Renal pelvis (tissue), 4 donors: Measurements from ENCODE around the gene SURF1. TPM values are rescaled to one million over a fixed set of nuclear protein-coding genes. Genes with fewer than 3 reads are reported as not detected.
"Not testable (repeated sequence)": the region's sequence is repeated elsewhere in the genome, so short reads cannot be mapped to it uniquely, and the experiment has no call there.

ENCODE experiments used
- DNase-seq: peaks from one replicate; pipeline ENCODE4 v3.0.0-alpha.2; 2013
- polyA plus RNA-seq, 3 donors: library from polyadenylated mRNA; unstranded; fragments of 120-200 nt; gene quantifications; one replicate each; pipeline ENCODE4 v1.2.1, GENCODE V29; 2013; ENCODE audit not compliant: insufficient read length in 3 of 3

SURF1 gene
- polyA plus RNA-seq, 3 donors, result 41.0 to 51.9 (median 44.9) TPM

DNA sequence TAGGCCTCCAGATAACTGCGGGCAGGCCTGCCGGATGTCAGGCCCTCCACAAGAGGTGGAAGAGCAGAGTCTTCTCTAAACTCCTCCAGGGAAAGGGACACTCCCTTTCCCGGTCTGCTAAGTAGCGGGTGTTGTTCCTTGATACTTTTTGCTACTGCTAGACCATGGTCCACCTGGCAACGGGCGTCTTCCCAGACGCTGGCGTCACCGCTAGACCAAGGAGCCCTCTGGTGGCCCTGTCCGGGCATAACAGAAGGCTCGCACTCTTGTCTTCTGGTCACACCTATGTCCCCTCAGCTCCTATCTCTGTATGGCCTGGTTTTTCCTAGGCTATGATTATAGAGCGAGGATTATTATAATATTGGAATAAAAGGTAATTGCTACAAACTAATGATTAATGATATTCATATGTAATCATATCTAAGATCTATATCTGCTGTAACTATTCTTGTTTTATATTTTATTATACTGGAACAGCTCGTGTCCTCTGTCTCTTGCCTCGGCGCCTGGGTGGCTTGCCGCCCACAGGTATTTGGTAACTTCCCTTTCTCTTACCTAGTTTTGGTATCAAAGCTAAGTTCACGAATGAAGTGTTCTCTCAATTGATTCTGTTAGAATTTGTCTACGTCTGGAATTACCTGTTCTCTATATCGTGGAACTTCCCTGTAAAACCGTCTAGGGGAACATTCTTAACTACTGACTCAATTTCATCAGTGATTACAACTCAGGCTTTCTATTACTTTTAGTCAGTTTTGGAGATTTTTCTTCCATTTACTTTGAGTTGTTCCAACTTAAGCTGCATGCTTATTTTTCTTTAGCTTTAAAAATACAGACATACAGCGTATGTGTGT, 26.8 kb downstream of the SURF1 start:
- DNase-seq, result not testable (repeated sequence)

DNA sequence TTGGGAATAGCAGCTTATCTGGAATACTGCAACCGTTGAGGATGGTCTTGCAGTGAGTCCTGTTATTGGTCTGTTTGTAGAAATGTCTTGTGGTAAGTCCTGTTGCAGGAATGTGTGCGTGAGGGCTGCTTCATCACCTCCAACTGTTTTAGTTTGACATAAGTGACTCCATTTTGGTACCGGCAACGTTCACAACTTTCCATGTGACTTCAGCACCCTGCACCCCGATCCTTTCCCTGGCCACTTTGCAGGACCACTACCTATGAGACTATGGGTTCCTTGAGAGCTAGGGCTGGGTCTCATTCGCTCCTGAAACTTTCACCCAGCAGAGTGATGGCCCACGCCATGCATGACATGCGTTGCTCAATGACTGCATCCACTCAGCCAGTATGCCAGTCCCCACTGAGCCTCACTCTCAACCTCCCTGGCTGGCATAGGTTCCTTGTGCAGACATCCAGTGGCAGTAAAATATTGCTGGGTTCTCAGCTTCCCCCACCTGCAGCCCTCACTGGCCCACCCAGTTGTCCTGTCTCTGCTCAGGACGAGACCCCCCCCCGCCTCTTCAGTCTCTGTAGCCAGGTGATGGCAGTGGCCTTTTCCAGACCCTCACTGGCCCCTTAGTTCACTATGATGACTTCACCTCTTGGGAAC, 28.3 kb downstream of the SURF1 start:
- DNase-seq, result no peak

DNA sequence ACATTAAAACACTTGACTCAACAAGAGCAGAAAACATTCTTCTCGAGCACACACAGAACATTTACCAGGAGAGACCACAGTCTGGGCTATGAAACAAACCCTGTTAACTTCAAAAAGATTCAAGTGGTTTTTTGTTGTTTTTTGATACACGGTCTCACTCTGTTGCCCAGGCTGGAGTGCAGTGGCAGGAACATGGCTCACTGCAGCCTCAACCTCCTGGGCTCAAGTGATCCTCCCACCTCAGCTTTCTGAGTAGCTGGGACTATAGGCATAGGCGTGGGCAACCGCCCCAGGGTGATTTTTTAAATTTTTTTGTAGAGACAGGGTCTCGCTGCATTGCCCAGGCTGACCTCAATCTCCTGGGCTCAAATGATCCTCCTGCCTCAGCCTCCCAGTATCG, 29.3 kb downstream of the SURF1 start:
- not testable (repeated sequence) for DNase-seq

DNA sequence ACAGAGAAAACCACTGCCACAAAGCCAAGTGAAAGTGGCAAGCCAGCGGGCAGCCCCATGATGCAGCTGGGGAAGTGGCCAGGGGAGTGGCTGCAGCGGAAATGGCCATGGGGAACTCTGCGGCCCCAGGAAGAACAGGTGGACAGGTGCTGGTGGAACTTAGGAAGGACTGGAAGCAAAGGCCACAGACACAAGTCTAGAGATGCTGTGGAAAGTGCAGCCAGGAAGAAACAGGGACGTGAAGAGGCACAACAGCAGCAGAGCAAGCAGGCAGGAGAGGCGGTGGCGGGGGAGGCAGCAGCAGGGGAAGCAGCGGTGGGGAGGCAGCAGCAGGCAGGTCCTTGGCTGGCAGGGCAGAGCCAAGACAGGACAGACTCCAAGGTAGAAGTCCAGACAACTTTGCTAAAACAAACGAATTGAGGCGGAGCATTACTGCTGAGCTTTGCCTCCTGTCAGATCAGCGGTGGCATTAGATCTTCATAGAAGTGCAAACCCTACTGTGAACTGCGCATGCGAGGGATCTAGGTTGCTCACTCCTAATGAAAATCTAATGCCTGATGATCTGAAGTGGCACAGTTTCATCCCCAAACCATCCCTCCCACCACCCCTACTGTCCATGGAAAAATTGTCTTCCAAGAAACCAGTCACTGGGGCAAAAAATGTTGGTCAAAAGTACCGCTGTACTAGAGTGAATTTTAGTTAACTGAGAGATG, 32.1 kb downstream of the SURF1 start:
- DNase-seq, result no peak

DNA sequence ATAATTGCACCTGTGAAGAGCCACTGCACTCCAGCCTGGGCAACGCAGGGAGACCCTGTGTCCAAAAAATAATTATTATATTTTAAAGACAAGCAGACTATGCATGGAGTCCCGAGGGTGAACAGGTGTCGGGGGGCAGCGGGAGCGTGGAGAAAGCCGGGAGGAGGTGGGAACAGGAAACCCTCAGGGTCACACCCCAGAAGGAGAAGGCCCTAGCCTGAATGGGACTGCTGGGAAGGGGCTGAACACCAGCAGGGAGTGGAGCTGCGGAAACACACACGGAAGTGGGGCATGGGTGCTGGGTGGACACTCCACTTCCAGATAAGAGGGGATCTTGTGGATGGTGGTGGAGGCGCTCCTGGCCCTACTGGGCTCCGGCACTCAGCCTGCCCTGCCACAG, 33.1 kb downstream of the SURF1 start:
- no peak for DNase-seq

DNA sequence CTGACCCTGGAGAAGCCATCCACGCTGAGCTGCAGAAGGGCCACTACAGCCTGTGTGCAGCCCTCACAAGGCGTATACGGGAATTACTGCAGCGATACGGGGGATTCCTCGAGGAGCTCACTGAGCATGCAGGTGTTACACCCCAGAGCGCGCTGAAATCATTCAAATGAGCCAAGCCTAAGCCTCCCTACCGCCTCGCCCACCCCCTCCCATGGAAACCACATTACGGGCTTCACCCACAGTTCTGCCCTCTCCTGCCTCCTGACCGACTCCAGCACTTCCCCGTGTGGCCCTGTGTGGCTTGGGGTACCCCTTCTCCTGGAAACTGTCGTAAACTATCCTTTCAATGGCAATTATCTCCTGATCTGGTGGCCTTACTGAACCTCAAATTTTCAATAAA, 33.6 kb downstream of the SURF1 start:
- DNase-seq, result no peak

- DNase-seq, result no peak
These were observed 34.8 kb downstream of the SURF1 start for GRCh38 chr9:133321411-133321935.

DNA sequence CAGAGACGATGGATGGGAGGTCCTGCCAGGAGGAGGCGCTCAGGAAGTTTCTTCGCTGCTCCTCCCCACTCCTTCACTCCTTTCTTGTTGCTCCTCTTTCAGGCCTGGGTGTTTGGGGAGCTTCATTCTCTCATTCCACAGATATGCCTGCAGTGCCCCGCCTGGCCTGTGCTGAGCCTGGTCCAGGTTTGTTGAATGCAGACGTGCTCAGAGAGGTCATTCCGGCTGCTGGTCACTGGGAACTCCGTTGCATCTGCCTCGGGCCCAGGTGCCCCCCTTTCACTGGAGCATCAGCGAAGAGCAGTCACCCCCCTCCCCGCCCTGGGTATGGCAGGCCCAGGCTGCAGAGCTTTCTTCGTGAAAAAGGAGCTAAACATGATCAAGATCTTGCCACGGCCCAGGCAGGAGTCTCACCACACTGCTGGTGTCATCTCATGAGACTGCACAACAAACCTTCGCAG, 35.8 kb downstream of the SURF1 start:
- no peak for DNase-seq

- not testable (repeated sequence) for DNase-seq
These were observed 38.7 kb downstream of the SURF1 start for GRCh38 chr9:133317551-133317950.

- no peak for DNase-seq
These were observed 40.3 kb downstream of the SURF1 start for GRCh38 chr9:133315997-133316396.

GRCh38 chr9:133309608-133310007, 46.7 kb downstream of the SURF1 start:
- no peak for DNase-seq

DNA sequence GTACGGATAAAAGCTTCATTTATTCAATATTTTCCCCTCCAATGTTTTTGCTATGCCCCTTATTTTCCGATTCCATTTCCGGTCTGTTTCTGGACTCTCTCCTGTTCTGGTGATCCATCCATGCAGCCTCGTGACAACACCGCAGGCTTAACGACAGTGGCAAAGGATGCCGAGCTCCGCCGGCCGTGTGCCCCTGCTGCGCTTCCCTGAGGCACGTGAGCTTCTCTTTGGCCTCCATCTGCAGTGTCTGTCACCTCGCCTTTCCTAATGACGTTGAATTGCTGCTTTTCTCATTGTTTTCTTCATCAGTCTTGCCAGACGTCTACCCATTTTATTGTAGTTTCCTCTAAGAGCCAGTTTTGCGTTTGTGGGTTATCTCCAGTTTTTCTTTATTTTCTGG, 49.0 kb downstream of the SURF1 start:
- DNase-seq, result no peak

DNA sequence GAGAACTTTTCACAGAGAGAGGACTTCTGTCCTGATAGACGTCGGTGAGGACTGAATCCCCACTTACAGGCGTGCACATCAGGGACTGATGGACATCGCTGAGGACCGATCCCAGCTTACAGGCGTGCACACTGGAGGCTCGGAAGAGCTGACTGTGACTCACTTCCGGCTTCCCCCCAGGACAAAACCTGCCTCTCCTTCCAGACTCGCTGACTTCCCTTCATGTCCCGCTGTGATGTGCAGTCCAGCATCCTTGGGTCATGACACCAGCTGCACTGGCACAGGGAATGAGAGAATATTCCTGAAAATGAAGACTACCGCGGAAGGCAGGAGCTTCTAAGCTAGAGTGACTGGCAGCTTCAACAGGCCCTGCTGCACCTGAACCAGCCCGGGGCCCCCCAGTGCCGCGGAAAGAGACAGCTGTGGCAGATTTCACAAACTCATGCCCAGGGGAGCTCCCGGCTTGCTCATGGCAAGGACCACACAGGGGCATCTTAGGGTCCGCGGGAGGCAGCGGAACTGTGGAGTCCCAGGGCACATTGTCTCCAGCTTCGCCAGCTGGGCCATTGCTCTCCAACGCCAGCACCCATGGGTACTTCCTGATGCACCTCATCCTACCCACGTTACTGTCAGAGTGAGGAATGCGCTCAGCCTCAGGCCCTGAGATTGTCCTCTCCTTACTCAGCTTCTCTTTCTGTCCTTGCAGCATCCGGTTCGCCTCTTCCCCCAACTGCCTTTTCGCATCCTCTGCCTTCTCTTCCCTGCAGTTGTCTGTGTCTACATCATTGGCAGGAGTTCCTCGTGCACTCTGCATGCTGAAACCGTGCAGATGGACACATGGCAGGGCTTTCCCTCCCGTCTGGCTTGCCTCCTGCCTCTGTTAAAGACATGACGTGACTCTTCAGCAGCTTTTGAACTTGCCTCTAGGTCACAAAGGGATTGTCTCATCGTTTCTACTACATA, 49.8 kb downstream of the SURF1 start:
- no peak for DNase-seq

DNA sequence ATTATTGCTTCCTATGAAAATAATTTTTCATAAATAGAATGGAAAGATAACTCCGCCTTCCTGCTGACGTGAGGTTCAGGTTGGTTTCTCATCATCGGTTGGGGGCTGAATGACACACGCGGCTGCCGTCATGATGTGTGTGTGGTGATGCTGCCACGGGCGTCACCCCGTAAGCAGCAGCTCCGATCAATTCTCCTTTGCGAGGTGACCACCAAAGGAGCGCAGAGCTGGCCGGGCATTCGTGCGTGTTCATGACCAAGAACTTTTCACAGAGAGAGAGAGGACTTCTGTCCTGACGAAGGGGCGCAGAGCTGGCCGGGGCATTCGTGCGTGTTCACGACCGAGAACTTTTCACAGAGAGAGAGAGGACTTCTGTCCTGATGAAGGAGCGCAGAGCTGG, 50.6 kb downstream of the SURF1 start:
- no peak for DNase-seq

DNA sequence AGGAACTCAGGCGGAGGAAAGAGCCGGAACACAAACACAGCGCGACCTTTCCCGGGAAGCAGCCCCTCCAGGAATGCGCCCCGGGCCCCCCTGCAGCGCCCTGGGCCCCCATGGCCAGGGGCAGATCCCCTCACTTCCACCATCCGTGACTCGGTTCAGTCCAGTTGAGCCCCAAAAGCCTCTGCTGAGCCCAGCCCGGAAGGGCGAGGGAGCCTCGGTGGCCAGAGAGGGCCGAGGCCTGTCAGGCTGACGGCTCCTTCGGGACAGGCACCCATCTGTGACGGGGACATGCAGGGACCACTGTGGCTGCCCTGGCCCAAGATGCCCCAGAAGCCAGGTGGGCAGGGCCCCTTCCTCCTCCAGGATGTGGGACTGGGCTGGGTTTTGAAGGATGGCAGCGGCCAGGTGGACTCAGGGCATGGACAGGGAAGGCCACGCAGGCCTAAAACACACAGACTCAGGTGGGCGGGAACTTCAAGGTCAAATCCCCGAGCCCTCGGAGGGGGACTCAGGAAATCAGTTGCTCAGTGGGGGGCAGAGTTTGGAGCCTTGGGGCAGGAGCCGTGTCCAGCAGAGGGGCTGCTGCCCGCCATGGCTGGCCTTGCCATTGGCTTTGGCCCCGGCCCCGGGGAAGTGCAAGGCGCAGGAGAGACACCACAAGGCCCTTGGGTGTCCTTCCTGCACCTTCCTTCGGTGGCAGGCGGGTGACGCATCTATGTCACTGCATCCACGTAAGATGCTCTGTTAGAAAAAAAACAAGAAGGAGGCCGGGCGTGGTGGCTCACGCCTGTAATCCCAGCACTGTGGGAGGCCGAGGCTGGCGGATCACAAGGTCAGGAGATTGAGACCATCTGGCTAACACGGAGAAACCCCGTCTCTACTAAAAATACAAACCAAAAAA, 51.6 kb downstream of the SURF1 start:
- DNase-seq, result no peak

GRCh38 chr9:133304158-133304470, 52.2 kb downstream of the SURF1 start:
- no peak for DNase-seq

DNA sequence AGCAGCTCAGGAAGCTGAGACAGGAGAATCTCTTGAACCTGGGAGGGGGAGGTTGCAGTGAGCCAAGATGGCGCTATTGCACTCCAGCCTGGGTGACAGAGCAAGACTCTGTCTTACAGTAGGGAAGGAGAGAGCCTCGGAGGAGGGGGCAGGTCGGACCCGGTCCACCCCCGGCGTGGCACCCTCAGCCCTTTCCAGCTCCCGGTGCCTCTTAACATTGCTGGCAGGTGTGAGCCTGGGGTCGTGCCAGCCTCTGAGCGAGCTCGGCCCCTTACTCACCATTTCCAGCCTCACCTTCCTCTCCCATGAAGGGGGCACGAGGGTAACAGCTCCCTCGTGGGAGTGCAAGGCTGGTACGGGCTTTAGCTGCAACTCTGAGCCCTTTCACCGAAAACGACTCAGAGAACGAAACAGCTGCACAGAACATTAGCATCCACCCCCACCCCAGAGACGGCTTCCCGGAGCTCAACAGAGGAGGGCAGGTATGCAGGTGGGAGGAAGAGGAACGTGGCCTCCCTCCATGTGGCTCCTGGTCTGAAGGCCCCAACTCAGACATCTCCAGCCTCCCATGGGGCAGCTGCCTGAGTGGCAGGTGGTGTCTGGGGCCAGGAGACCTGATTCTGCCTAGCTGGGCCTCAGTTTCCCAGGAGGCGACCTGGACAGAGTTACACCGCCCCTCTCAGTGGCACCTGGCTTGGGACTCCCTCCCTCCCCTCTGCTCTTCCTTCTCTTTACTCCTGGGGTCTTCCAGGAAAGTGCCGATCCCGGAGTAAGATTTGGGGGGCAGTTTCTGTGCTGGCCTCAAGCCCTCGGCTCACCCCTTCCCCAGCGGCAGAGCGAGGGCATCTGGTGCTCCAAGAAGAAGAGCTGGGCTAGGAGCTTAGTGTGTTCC, 52.8 kb downstream of the SURF1 start:
- DNase-seq, result no peak
